GM18519 (cell line): ENCODE data around the gene NANOGP8.
"Not testable (repeated sequence)": the region's sequence is repeated elsewhere in the genome, so short reads cannot be mapped to it uniquely, and the experiment has no call there.

ENCODE experiments used
- ATAC-seq: cut with Tn5 transposase; IDR thresholded peaks from one replicate; pipeline ENCODE4 v1.9.1; 2021; ENCODE audit warnings: mild to moderate bottlenecking, moderate library complexity; ENCODE audit not compliant: unreplicated experiment, low FRiP score

Gene NANOGP8

GRCh38 chr15:35098737-35099136, 13.6 kb upstream of the NANOGP8 start:
- no peak for ATAC-seq

GRCh38 chr15:35095941-35096340, 10.8 kb upstream of the NANOGP8 start:
- ATAC-seq: no peak

GRCh38 chr15:35092846-35093245, 7.8 kb upstream of the NANOGP8 start:
- ATAC-seq: no peak

- ATAC-seq: no peak
Observed at GRCh38 chr15:35092311-35092710, 7.2 kb upstream of the NANOGP8 start.

- ATAC-seq: no peak
Observed at GRCh38 chr15:35090104-35090807, 5.2 kb upstream of the NANOGP8 start.

- ATAC-seq: no peak
Observed at GRCh38 chr15:35089551-35089950, 4.5 kb upstream of the NANOGP8 start.

GRCh38 chr15:35088329-35088728, 3.2 kb upstream of the NANOGP8 start:
- no peak for ATAC-seq

GRCh38 chr15:35087759-35088158, 2.7 kb upstream of the NANOGP8 start:
- ATAC-seq: no peak

- ATAC-seq: not testable (repeated sequence)
Observed at GRCh38 chr15:35082371-35083348, 2.4 kb downstream of the NANOGP8 start.

GRCh38 chr15:35081626-35082365, 3.3 kb downstream of the NANOGP8 start:
- ATAC-seq: not testable (repeated sequence)

- no peak for ATAC-seq
Observed at GRCh38 chr15:35080226-35080625, 4.9 kb downstream of the NANOGP8 start.

GRCh38 chr15:35078221-35078915, 6.7 kb downstream of the NANOGP8 start:
- ATAC-seq: no peak

- no peak for ATAC-seq
Observed at GRCh38 chr15:35071106-35071505, 14.0 kb downstream of the NANOGP8 start.

GRCh38 chr15:35068846-35069475, 16.1 kb downstream of the NANOGP8 start:
- no peak for ATAC-seq

- no peak for ATAC-seq
Observed at GRCh38 chr15:35067496-35068347, 17.4 kb downstream of the NANOGP8 start.

GRCh38 chr15:35066094-35066493, 19.0 kb downstream of the NANOGP8 start:
- no peak for ATAC-seq

GRCh38 chr15:35064576-35065190, 20.4 kb downstream of the NANOGP8 start:
- no peak for ATAC-seq

- ATAC-seq: no peak
Observed at GRCh38 chr15:35062738-35063099, 22.4 kb downstream of the NANOGP8 start.
